ENCODE data around the gene BTBD19.
"Not testable (repeated sequence)": the region's sequence is repeated elsewhere in the genome, so short reads cannot be mapped to it uniquely, and the experiment has no call there.

BTBD19 gene

DNA sequence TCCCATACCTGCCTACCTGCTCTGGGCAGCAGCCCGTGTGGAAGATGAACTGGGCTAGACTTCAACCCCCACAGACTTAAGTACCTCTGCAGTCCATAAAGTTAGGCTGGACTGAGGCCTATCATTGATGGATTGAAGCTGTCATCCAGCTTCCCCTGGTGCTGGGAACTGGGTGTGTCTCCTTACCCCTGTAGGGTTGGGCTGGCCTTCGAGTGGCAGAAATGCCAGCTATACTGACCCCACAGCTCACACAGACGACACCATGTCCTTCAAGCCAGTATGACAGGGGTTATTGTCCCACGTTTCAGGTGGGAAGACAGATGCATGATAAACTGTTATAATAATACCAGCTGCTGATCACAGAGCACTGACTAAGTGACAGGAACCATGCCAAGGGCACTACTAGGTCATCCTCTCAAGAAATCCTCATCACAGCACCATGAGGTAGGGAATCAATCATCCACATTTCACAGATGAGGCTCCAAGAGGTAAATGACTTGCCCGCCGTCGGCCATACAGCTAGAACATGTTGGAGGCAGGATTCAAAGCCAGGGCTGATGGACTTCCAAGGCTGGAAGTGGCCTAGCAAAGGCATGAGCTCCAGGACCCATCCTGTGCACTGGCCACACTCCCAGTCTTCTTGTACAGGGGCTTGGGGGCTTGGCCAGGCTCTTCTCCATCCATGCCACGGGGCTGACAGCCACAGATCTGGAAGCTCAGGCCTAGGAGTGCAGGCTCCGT lies 20.0 kb upstream of the BTBD19 start, which contains the start of gene BEST4:
Gene BEST4 (minus strand): TSS at position 51 of the 741 bp plus-strand sequence. CDS start 465 bp downstream, outside the sequence.
- no peak for DNase-seq

GRCh38 chr1:44790968-44791801 lies 17.1 kb upstream of the BTBD19 start:
- no peak for DNase-seq

- no peak for DNase-seq
These were observed 15.4 kb upstream of the BTBD19 start for GRCh38 chr1:44792736-44793502.

DNA sequence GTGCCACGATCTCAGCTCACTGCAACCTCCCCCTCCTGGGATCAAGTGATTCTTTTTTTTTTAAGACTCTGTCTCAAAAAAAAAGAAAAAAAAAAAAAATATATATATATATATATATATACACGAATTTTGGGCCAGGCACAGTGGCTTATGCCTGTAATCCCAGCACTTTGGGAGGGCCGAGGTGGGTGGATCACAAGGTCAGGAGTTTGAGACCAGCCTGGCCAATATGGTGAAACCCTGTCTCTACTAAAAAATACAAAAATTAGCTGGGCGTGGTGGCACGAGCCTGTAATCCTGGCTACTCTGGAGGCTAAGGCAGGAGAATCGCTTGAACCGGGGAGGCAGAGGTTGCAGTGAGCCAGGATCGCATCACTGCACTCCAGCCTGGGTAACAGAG lies 10.4 kb upstream of the BTBD19 start:
- DNase-seq: not testable (repeated sequence)

DNA sequence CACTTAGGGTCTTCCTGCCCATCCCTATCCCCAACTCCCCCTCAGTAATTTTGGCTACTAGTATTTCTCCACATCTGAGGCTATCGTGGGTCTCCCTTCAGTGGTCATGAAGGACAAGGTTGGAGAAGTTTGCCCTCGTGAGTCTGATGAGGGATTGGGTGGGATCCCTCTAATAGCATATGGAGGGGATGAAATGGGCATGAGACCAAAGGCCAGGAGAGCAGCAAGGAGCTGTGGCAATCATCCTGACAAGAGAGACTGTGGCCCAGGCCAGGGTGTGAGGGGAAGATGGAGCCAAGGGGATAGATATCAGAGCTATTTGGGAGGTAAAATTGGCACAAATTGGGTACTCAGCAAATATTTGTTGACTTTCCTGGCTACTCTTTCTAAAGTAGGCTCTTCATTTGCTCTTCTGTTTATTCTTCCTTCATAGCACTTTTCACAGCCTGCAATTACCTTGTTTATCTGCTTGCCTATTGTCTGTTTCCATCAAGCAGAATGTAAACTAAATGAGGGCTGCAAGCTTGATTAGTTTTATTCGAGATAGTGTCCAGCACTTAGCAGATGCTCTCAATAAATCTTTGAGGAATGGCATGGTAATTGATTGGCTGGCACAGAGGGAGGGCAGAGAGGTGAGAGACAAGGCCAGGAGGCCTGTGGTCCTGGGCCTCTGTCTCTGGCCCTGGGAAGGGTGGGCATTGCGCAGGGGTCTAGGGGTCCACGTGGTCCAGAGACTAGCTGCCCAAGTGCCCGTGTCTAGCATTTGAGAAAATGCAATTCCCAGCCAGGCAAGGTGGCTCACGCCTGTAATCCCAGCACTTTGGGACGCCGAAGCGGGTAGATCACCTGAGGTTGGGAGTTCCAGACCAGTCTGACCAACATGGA lies 9.6 kb upstream of the BTBD19 start:
- DNase-seq: no peak

DNA sequence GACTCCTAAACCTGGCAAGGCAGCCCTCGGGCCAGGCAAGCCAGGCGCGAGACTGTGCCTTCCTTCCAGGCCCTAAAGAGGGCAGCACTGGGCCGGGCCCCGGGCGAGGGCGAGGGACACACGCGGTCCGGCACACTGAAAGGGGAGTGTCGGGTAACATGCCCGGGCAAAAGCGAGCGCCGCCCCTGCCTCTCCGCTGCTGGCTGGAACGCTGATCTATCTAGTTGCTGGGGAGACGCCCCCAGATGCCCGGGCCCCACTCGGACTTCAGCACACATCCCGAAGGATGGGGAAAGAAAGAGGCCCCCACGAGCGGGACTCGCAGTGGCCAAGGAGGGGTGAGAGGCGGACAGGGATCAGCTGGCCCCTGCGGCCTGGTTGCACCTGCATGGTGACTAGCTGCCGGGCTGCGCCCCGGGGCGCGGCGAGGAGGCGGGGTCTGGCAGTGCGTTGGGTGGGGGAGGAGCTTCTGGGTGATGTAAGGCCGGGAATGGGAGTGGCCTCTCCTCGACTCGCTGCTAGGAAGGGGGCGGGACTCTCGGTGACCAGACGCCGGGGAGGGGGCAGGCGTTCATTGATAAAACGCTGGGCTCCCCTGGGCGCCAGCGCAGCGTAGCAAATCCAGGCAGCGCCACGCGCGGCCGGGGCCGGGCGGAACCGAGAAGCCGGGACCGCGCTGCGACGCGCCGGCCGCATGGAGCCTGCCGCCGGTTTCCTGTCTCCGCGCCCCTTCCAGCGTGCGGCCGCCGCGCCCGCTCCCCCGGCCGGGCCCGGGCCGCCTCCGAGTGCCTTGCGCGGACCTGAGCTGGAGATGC lies 8.3 kb upstream of the BTBD19 start, which contains the start of gene PLK3:
Gene PLK3 (plus strand): TSS at position 608 of the 815 bp plus-strand sequence. CDS start 87 bp downstream, at position 695.
- peak; percentile 100 for DNase-seq

DNA sequence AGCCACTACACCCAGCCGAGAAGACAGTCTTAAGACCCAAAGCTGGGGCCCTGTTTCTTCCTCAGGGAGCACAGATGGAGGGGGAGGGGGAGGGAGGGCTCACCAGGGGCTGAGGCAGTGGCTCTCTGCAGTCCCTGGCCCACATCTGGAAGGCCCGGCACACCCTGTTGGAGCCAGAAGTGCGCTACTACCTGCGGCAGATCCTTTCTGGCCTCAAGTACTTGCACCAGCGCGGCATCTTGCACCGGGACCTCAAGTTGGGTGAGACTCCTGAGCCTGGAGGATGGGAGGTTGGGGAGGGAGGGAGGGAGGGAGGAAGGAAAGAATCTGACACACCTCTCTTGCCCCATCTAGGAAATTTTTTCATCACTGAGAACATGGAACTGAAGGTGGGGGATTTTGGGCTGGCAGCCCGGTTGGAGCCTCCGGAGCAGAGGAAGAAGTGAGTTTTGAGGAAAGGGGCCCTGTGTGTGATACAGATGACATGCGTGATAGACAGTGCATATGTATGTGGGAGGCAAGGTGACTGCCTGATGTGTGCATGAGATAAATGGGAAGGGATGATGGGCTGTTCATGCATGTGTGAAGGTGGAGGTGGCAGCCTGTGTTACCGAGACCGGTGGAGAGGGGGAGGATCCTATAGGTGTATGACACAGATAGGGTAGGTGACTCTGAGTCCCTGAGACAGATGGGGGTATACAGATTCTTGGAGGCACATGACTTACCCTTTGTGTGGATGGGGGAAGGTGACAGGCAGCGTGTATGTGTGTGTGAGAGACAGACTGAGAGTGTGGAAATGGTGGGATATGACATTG lies 6.6 kb upstream of the BTBD19 start:
- no peak for DNase-seq

- DNase-seq: no peak
These were observed 5.8 kb upstream of the BTBD19 start for GRCh38 chr1:44802306-44803061.

DNA sequence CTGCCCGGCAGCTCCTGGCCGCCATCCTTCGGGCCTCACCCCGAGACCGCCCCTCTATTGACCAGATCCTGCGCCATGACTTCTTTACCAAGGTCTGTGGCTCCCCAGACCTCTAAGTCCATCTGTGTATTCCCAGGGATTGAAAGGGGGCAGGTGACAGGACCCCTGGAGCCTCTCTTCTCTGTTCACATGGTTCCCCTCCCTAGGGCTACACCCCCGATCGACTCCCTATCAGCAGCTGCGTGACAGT lies 5.3 kb upstream of the BTBD19 start:
- DNase-seq: no peak

DNA sequence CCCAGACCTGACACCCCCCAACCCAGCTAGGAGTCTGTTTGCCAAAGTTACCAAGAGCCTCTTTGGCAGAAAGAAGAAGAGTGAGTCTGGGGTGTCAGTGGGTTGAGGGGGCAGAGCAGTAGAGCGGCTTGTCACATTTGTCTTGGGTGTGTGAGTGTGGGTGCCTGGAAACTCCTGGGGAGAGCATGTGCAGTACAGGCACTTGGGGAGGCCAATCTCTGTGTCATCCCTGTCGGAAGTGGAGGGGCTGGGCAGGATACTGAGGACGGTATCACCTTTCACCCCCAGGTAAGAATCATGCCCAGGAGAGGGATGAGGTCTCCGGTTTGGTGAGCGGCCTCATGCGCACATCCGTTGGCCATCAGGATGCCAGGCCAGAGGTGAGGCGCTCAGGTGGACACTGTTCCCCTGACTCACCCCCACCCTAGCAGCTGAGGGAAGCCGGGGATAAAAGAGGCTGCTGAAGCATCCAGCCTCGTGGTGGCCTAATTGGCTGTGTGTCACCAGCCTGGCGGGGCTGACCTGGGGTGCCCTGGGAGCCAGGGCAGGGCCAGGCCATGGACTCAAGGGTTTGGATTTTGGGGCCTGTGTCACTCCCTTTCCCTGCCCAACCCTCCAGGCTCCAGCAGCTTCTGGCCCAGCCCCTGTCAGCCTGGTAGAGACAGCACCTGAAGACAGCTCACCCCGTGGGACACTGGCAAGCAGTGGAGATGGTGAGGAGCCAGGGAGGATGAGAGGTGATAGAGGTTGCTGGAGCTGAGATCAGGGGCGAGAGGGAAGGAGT lies 4.8 kb upstream of the BTBD19 start:
- DNase-seq: no peak

GRCh38 chr1:44805311-44806024 lies 2.9 kb upstream of the BTBD19 start:
- DNase-seq: no peak

GRCh38 chr1:44806025-44806703 lies 2.2 kb upstream of the BTBD19 start:
- DNase-seq: no peak

DNA sequence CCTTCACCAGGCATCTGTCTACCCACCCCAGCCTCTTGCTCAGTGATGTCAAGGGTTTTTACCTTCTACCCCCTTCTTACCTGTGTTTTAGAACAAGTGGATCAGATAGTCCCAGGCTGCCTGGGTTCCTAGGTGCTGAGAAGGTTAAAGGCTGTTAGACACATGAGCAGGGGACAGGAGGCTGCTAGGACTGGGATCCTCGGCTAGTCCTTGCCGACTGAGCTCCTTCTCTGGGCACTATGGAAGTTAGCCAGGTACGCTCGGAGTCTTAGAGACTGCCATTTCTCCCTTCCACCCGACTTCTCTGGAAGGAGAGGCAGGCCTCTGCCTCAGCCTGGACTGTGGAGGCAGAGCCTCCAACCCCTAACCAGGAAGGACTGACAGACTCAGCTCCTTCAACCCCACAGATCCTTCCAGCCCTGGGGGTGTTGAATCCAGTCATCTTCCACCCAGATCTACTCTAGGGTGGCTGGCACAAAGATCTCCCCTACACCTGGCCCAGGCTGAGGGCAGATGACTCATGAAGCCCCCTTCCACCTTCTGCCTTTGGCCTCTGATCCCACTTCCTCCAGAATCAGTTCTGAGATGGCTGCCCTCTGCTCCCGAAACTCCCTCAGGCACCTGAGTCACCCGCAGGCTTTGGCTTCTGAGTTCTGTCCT lies 1.5 kb upstream of the BTBD19 start, which contains the start of gene DYNLT4:
Gene DYNLT4 (minus strand): TSS at position 648 of the 660 bp plus-strand sequence. CDS start 683 bp downstream, outside the sequence.
- no peak for DNase-seq

- peak; percentile 97 for DNase-seq
These were observed 810 bp upstream of the BTBD19 start for GRCh38 chr1:44807364-44808062.

GRCh38 chr1:44808938-44809917 lies 905 bp downstream of the BTBD19 start:
- DNase-seq: peak; percentile 76
